Activated CD8-positive, alpha-beta T cell treated with anti-CD3 and anti-CD28 coated beads, Interleukin-2, amount 10 ng/mL, durations not matched to agents 7 days and 5 days (primary cell): Measurements from ENCODE around the gene KDM7A. TPM values are rescaled to one million over a fixed set of nuclear protein-coding genes. Genes with fewer than 3 reads are reported as not detected.

Source experiments
- ATAC-seq: fragments of 150-1000 bp; cut with Tn5 transposase; one replicate; pipeline ENCODE4 v1.10.0; 2021; ENCODE audit warnings: moderate library complexity
- CTCF ChIA-PET: fragments of 350-600 bp; sonication (Branson Sonifier 250); formaldehyde crosslinking; loops from one replicate; lab custom pipeline; 2021; ENCODE audit warnings: antibody characterized with exemption; lab: Charles Lee
- POLR2A ChIA-PET: fragments of 350-600 bp; sonication (Branson Sonifier 250); formaldehyde crosslinking; loops from one replicate; lab custom pipeline; 2021; ENCODE audit warnings: antibody characterized with exemption; lab: Charles Lee
- DNase-seq: peaks from one replicate; pipeline ENCODE4 v3.0.0-alpha.2; 2020
- H3K27ac Mint-ChIP-seq: one replicate; pipeline ENCODE4 v1.8.0; 2021; ENCODE audit warnings: mild to moderate bottlenecking, mixed read lengths
- H3K27me3 Mint-ChIP-seq: one replicate; pipeline ENCODE4 v1.8.0; 2021; ENCODE audit warnings: low read depth, mixed read lengths
- H3K36me3 Mint-ChIP-seq: one replicate; pipeline ENCODE4 v1.8.0; 2021; ENCODE audit warnings: low read depth, mixed read lengths
- H3K4me1 Mint-ChIP-seq: one replicate; pipeline ENCODE4 v1.8.0; 2021; ENCODE audit warnings: low read depth, mixed read lengths
- H3K4me3 Mint-ChIP-seq: one replicate; pipeline ENCODE4 v1.8.0; 2021; ENCODE audit warnings: mild to moderate bottlenecking, mixed read lengths
- H3K9me3 Mint-ChIP-seq: one replicate; pipeline ENCODE4 v1.8.0; 2022; ENCODE audit warnings: mixed read lengths; ENCODE audit not compliant: insufficient read depth
- total RNA-seq, 2 experiments: library from RNA; stranded (reverse); gene quantifications; one replicate each; pipeline ENCODE4 v1.2.3, GENCODE V29; 2021

The KDM7A gene
- total RNA-seq, 2 experiments from 2014 or later, result 3.9 to 4.1 TPM

DNA sequence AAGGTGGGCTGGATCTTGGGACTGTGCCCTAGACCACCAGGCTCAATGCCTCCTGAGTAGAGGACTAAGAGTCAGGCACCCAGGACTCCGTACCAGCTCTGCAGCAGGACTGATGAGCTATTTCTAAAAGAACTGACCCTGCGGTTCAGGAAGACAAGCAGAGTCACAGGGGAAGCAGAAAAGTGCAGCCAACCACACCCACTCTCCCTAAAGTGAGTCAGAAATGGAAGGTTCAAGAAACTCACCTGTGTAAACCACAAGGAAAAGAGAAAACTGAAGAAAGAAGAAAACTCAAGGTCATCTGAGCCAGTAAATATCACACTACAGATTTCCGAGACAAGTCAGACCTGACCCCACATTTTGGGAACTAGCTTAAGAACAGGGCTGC lies 116.5 kb downstream of the KDM7A start:
- ChIA-PET POLR2A (interaction anchor here (1.0 kb wide), 2 partner anchors 8 to 244 kb away, joined by 3 read pairs; no protein-coding TSS in a partner anchor), CTCF (no interaction called here)
- DNase-seq (no peak), ATAC-seq (no peak)
- no peaks in the 10 kb centered on the region for H3K27me3 Mint-ChIP-seq
- H3K9me3 Mint-ChIP-seq, result no peaks in the 10 kb centered on the region
- H3K4me3 Mint-ChIP-seq, result peak overlapping the region; percentile 92
- H3K4me1 Mint-ChIP-seq, result peaks cover 68% of the 10 kb centered on the region
- H3K27ac Mint-ChIP-seq, result peak overlapping the region; percentile 94
- H3K36me3 Mint-ChIP-seq, result peaks cover 51% of the 10 kb centered on the region

DNA sequence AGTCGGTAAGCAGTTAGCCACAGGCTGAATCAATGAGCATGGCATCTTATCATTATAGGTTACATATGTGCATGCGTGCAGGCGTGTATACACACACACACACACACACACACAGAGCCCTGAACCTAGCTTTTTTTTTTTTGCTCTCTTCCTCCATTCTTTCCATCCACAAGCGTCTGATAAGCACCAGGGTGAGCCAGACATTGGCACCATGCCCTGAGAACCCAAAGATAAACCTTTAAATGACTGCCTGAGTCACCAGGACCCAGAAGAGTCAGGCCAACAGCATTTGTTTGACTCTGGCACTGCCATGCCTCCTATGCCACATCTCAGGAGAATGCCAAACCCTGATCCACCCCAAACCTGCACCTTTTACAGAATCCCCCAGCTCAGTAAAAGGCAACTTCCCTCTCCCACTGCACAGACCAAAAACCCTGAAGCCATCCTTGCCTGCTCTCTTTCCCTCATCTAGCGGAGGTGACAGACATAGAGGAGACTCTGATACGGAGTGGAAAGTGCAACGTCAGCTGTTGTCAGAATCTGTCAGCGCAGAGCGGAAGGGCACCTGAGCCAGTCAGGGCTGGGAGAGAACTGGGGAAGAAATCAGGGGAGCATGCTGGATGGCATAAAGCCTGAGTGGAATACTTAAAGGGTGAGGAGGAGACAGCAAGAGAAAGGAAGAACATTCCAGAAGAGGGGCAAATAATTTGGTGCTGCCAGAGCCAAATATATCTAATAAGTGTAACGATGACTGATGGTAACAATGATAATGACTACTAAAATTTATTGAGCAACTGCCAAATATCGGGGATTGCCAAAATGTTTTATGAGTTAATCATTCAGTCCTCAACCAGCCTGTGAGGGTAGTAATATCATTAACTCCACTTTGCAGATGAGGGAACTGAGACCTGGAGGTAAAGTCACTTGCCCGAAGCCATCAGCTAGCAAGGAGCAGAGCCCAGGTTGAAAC lies 117.2 kb downstream of the KDM7A start:
- H3K36me3 Mint-ChIP-seq, result peaks cover 56% of the 10 kb centered on the region
- no peak for ATAC-seq
- H3K9me3 Mint-ChIP-seq, result no peaks in the 10 kb centered on the region

DNA sequence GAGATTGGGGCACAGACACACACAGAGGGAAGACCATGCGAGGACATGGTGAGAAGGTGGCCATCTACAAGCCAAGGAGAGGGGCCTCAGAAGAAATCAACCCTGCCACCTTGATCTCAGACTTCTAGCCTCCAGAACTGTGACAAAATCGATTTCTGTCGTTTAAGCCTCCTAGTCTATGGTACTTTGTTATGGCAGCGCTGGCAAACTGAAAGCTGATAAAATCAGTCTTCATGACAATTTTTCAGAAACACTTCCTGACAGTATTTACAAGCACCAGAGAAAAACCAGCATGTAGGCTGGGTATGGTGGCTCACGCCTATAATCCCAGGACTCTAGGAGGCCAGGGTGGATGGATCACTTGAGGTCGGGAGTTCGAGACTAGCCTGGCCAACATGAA lies 118.3 kb downstream of the KDM7A start:
- peaks cover 63% of the 10 kb centered on the region for H3K36me3 Mint-ChIP-seq
- DNase-seq, result no peak
- H3K4me3 Mint-ChIP-seq, result no peak overlapping the region
- no peaks in the 10 kb centered on the region for H3K9me3 Mint-ChIP-seq
- H3K27me3 Mint-ChIP-seq, result no peaks in the 10 kb centered on the region
- H3K4me1 Mint-ChIP-seq, result peaks cover 81% of the 10 kb centered on the region
- ATAC-seq, result no peak
- CTCF ChIA-PET, result no interaction called here
- POLR2A ChIA-PET, result no interaction called here
- H3K27ac Mint-ChIP-seq, result peak overlapping the region; percentile 12

More for the DNA sequence above, 117.2 kb downstream of the KDM7A start:
- no peaks in the 10 kb centered on the region for H3K27me3 Mint-ChIP-seq
- DNase-seq, result no peak
- H3K4me3 Mint-ChIP-seq, result no peak overlapping the region
- CTCF ChIA-PET, result no interaction called here
- H3K4me1 Mint-ChIP-seq, result peaks cover 75% of the 10 kb centered on the region
- POLR2A ChIA-PET, result interaction anchor here (1.0 kb wide), 2 partner anchors 8 to 245 kb away, joined by 3 read pairs; no protein-coding TSS in a partner anchor
- peak overlapping the region; percentile 31 for H3K27ac Mint-ChIP-seq

DNA sequence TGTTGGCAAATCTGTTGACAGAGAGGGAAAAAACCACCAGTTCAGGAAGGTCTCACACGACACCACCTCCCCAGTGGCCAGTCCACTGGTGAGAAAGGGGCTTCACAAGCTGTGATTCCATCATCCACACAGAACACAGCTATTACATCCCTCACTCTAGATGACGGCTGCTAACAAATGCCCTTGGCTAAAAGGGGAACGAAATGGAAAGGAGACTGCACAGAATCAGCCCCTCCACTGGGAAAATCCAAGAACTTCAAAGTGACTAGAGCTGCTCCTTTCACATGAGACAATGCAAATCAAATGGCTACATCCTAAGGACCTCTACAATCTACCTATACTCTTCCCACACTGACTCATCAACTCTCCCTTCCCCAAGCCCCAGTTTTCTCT lies 119.6 kb downstream of the KDM7A start:
- no peaks in the 10 kb centered on the region for H3K9me3 Mint-ChIP-seq
- peaks cover 73% of the 10 kb centered on the region for H3K36me3 Mint-ChIP-seq
- no peaks in the 10 kb centered on the region for H3K27me3 Mint-ChIP-seq
- POLR2A ChIA-PET, result interaction anchor here (0.5 to 1.2 kb wide), 4 partner anchors 9 to 411 kb away, joined by 3 to 4 read pairs (median 3); no protein-coding TSS in a partner anchor
- ATAC-seq (no peak), DNase-seq (no peak)
- CTCF ChIA-PET, result interaction anchor here (1.0 to 1.2 kb wide), 2 partner anchors 11 to 203 kb away, joined by 3 read pairs; no protein-coding TSS in a partner anchor
- no peak overlapping the region for H3K4me3 Mint-ChIP-seq
- H3K4me1 Mint-ChIP-seq, result peaks cover 77% of the 10 kb centered on the region
- no peak overlapping the region for H3K27ac Mint-ChIP-seq

GRCh38 chr7:140056431-140057142 lies 120.2 kb downstream of the KDM7A start:
- H3K4me1 Mint-ChIP-seq, result peaks cover 76% of the 10 kb centered on the region
- ATAC-seq (no peak), DNase-seq (no peak)
- ChIA-PET CTCF (interaction anchor here (1.0 to 1.2 kb wide), 2 partner anchors 11 to 202 kb away, joined by 3 read pairs; no protein-coding TSS in a partner anchor), POLR2A (interaction anchor here (0.5 to 1.5 kb wide), 5 partner anchors 8 to 411 kb away, joined by 3 to 4 read pairs (median 3); no protein-coding TSS in a partner anchor)
- no peak overlapping the region for H3K4me3 Mint-ChIP-seq
- H3K27ac Mint-ChIP-seq, result no peak overlapping the region
- peaks cover 75% of the 10 kb centered on the region for H3K36me3 Mint-ChIP-seq
- no peaks in the 10 kb centered on the region for H3K9me3 Mint-ChIP-seq
- no peaks in the 10 kb centered on the region for H3K27me3 Mint-ChIP-seq

DNA sequence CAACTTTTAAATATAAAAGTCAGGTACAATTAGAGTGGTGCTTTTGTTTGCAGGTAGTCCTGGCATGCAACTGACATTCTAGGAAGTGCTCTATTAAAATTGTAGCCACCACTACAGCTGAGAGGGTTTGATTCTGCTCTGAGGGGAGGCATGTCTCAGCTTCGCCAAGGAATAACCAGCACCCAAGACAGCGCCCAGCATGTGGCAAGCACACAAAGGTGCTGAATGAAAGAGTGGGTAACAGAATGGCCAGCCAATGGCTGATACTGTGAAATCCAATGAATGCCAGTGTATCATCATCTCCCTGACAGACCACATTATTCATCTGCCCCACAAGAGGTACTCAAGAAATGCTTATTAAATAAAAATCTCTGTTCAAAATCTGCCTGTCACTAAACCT lies 121.0 kb downstream of the KDM7A start:
- no peaks in the 10 kb centered on the region for H3K9me3 Mint-ChIP-seq
- H3K27me3 Mint-ChIP-seq, result no peaks in the 10 kb centered on the region
- ATAC-seq (no peak), DNase-seq (no peak)
- CTCF ChIA-PET, result no interaction called here
- peaks cover 70% of the 10 kb centered on the region for H3K36me3 Mint-ChIP-seq
- no peak overlapping the region for H3K27ac Mint-ChIP-seq
- H3K4me1 Mint-ChIP-seq, result peaks cover 69% of the 10 kb centered on the region
- H3K4me3 Mint-ChIP-seq, result no peak overlapping the region
- POLR2A ChIA-PET, result interaction anchor here (1.5 kb wide), 1 partner anchor 15 kb away, joined by 3 read pairs; no protein-coding TSS in a partner anchor

GRCh38 chr7:140054751-140055150 lies 122.0 kb downstream of the KDM7A start:
- ChIA-PET CTCF (interaction anchor here (0.7 to 0.8 kb wide), 2 partner anchors 250 to 436 kb away, joined by 3 read pairs; no protein-coding TSS in a partner anchor), POLR2A (interaction anchor here (0.7 to 2.1 kb wide), 3 partner anchors 8 to 16 kb away, joined by 3 to 7 read pairs (median 3); partner anchors contain the start of gene PARP12)
- Mint-ChIP-seq H3K9me3 (no peaks in the 10 kb centered on the region), H3K4me1 (peaks cover 60% of the 10 kb centered on the region), H3K36me3 (peaks cover 71% of the 10 kb centered on the region), H3K27ac (no peak overlapping the region), H3K4me3 (no peak overlapping the region), H3K27me3 (no peaks in the 10 kb centered on the region)
- DNase-seq, result no peak
- ATAC-seq, result no peak

DNA sequence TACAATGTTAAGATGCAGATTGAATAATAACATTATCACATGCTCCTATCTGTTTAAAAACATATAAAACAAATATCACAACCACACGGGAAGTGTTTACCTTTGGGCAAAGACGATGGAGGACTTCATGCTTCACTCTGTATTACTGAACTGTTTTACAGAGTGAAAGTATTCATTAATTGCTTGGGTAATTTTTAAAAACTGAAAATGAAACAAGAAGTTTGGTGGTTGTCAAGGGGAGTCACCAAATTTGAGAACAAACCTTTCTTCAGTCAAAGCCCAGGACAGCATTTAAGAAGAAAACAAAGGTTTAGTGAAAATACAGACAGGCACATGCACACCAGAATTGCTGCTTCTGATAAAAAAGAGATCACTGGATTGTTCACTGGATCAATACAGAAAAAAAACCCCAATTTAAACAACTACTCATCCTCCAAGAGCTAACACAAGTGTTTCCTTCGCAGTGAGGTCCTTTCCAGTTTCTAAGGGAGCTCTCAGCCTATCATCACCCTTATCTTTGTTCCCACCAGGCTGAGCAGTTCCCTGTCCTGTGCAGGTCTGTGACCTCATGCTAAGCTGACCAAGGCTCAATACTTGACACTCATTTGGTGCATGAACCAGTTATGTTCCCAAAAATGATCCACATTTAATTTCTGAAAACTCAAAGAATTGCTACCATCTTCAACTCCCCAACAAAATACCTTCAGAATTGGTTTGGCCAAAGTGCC lies 122.8 kb downstream of the KDM7A start:
- Mint-ChIP-seq H3K9me3 (no peaks in the 10 kb centered on the region), H3K27ac (peak overlapping the region; percentile 75), H3K4me3 (no peak overlapping the region), H3K4me1 (peaks cover 53% of the 10 kb centered on the region), H3K36me3 (peaks cover 74% of the 10 kb centered on the region), H3K27me3 (no peaks in the 10 kb centered on the region)
- ATAC-seq, result no peak
- CTCF ChIA-PET, result interaction anchor here (0.7 to 0.8 kb wide), 2 partner anchors 251 to 435 kb away, joined by 3 read pairs; no protein-coding TSS in a partner anchor
- no peak for DNase-seq
- POLR2A ChIA-PET, result interaction anchor here (2.1 kb wide), 1 partner anchor 9 kb away, joined by 7 read pairs; the partner anchor contains the start of gene PARP12

DNA sequence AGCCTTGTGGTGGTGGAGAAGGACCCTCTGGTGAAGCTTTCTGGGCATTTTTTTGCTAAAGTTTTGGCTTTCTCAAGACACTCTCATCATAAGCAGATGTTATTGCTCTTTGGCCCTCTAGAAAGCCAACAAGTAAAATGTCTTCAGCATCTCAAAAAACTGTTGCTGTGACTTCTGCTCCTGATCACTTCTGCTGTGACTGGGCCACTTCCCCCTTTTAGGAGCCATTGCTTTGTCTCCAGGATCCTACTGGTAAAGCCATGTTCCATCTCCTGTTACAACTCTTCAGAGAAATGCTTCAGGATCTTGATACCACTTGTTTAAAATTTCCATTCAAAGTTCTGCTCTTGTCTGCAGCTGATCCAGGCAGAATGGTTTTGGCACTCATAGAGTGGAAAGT lies 125.0 kb downstream of the KDM7A start:
- Mint-ChIP-seq H3K27me3 (no peaks in the 10 kb centered on the region), H3K4me1 (peaks cover 33% of the 10 kb centered on the region), H3K4me3 (no peak overlapping the region), H3K27ac (no peak overlapping the region), H3K36me3 (peaks cover 78% of the 10 kb centered on the region), H3K9me3 (no peaks in the 10 kb centered on the region)
- DNase-seq (no peak), ATAC-seq (no peak)
- ChIA-PET POLR2A (interaction anchor here (1.2 kb wide), 1 partner anchor 8 kb away, joined by 3 read pairs; no protein-coding TSS in a partner anchor), CTCF (no interaction called here)

- CTCF ChIA-PET, result no interaction called here
- POLR2A ChIA-PET, result no interaction called here
Measured at GRCh38 chr7:140050100-140050499, 126.7 kb downstream of the KDM7A start.

More at GRCh38 chr7:140050100-140050499, 126.7 kb downstream of the KDM7A start:
- Mint-ChIP-seq H3K27ac (no peak overlapping the region), H3K36me3 (peaks cover 75% of the 10 kb centered on the region), H3K4me3 (no peak overlapping the region), H3K27me3 (no peaks in the 10 kb centered on the region), H3K9me3 (no peaks in the 10 kb centered on the region), H3K4me1 (peaks cover 19% of the 10 kb centered on the region)
- DNase-seq, result no peak
- no peak for ATAC-seq
